H9 (cell line): ENCODE data around the gene SLC6A2. TPM values are rescaled to one million over a fixed set of nuclear protein-coding genes. Genes with fewer than 3 reads are reported as not detected.

ENCODE experiments used
- DNase-seq: peaks from one replicate; pipeline ENCODE4 v3.0.0-alpha.2; 2017
- H2AFZ ChIP-seq: one replicate; pipeline ENCODE4 v1.6.1; 2013; ENCODE audit warnings: mild to moderate bottlenecking, low read length, control low read depth, moderate library complexity
- H2AK5ac ChIP-seq: 2 replicates; pipeline ENCODE4 v1.6.1; 2013; ENCODE audit warnings: low read length, control low read depth, mixed read lengths; ENCODE audit not compliant: insufficient read length
- H2BK120ac ChIP-seq: one replicate; pipeline ENCODE4 v1.6.1; 2013; ENCODE audit warnings: low read depth, mild to moderate bottlenecking, low read length, control low read depth, inconsistent platforms; ENCODE audit not compliant: poor library complexity, severe bottlenecking
- H2BK12ac ChIP-seq: 2 replicates; pipeline ENCODE4 v1.6.1; 2013; ENCODE audit warnings: low read length, control low read depth, mixed read lengths, low read depth; ENCODE audit not compliant: insufficient read length
- H2BK15ac ChIP-seq: 2 replicates; pipeline ENCODE4 v1.6.1; 2013; ENCODE audit warnings: low read depth, low read length, control low read depth
- H2BK20ac ChIP-seq: one replicate; pipeline ENCODE4 v1.6.1; 2013; ENCODE audit warnings: low read depth, mild to moderate bottlenecking, low read length, control low read depth, inconsistent platforms; ENCODE audit not compliant: poor library complexity, severe bottlenecking
- H2BK5ac ChIP-seq: 2 replicates; pipeline ENCODE4 v1.6.1; 2013; ENCODE audit warnings: low read length, control low read depth, mixed read lengths; ENCODE audit not compliant: insufficient read length
- H3K14ac ChIP-seq: 2 replicates; pipeline ENCODE4 v1.6.1; 2013; ENCODE audit warnings: low read length, control low read depth; ENCODE audit not compliant: insufficient read depth
- H3K18ac ChIP-seq: 2 replicates; pipeline ENCODE4 v1.6.1; 2013; ENCODE audit warnings: low read depth, mild to moderate bottlenecking, mixed read lengths, low read length, control low read depth; ENCODE audit not compliant: insufficient read length
- H3K23ac ChIP-seq: 2 replicates; pipeline ENCODE4 v1.6.1; 2013; ENCODE audit warnings: low read length, control low read depth, mixed read lengths, low read depth; ENCODE audit not compliant: insufficient read length
- H3K23me2 ChIP-seq: 2 replicates; pipeline ENCODE4 v1.6.1; 2013; ENCODE audit warnings: low read depth, mild to moderate bottlenecking, mixed read lengths, low read length, control low read depth; ENCODE audit not compliant: insufficient read length, poor library complexity, severe bottlenecking
- H3K27ac ChIP-seq: 2 replicates; pipeline ENCODE4 v1.5.1; 2013; ENCODE audit warnings: low read length, control low read depth, mixed read lengths, low read depth; ENCODE audit not compliant: insufficient read length
- H3K27me3 ChIP-seq: 2 replicates; pipeline ENCODE4 v1.6.1; 2013; ENCODE audit warnings: low read length, control low read depth, inconsistent platforms; ENCODE audit not compliant: insufficient read depth
- H3K4ac ChIP-seq: 2 replicates; pipeline ENCODE4 v1.6.1; 2013; ENCODE audit warnings: low read depth, mild to moderate bottlenecking, control low read depth, inconsistent platforms, low read length, moderate library complexity
- H3K4me1 ChIP-seq: 2 replicates; pipeline ENCODE4 v1.6.1; 2013; ENCODE audit warnings: low read length, control low read depth, inconsistent platforms; ENCODE audit not compliant: insufficient read depth
- H3K4me2 ChIP-seq: 2 replicates; pipeline ENCODE4 v1.6.1; 2013; ENCODE audit warnings: low read length, control low read depth, mixed read lengths; ENCODE audit not compliant: insufficient read length, insufficient read depth
- H3K56ac ChIP-seq: 2 replicates; pipeline ENCODE4 v1.6.1; 2013; ENCODE audit warnings: low read depth, mild to moderate bottlenecking, mixed read lengths, low read length, control low read depth; ENCODE audit not compliant: insufficient read length
- H3K79me1 ChIP-seq: 2 replicates; pipeline ENCODE4 v1.6.1; 2013; ENCODE audit warnings: low read depth, mild to moderate bottlenecking, moderate library complexity, low read length, control low read depth, inconsistent platforms; ENCODE audit not compliant: insufficient read depth, poor library complexity, severe bottlenecking
- H3K79me2 ChIP-seq: 2 replicates; pipeline ENCODE4 v1.6.1; 2013; ENCODE audit warnings: low read length, control low read depth, inconsistent platforms; ENCODE audit not compliant: insufficient read depth
- H3K9ac ChIP-seq: 2 replicates; pipeline ENCODE4 v1.6.1; 2013; ENCODE audit warnings: low read length, control low read depth, mixed read lengths; ENCODE audit not compliant: insufficient read length; ENCODE audit errors: extremely low read depth
- H3K9me3 ChIP-seq: one replicate; pipeline ENCODE4 v1.6.1; 2013; ENCODE audit warnings: low read depth, low read length, inconsistent platforms; ENCODE audit not compliant: control insufficient read depth
- H3T11ph ChIP-seq: one replicate; pipeline ENCODE4 v1.6.1; 2013; ENCODE audit warnings: mild to moderate bottlenecking, low read length, control low read depth, inconsistent platforms
- H4K20me1 ChIP-seq: one replicate; pipeline ENCODE4 v1.6.1; 2013; ENCODE audit not compliant: control insufficient read depth, insufficient read length, insufficient read depth
- H4K5ac ChIP-seq: 2 replicates; pipeline ENCODE4 v1.6.1; 2013; ENCODE audit warnings: low read depth, mild to moderate bottlenecking, mixed read lengths, low read length, control low read depth; ENCODE audit not compliant: insufficient read length
- H4K8ac ChIP-seq: replicated peaks from 2 replicates; pipeline ENCODE4 v1.6.1; 2013; ENCODE audit warnings: low read length, control low read depth, mixed read lengths, low read depth; ENCODE audit not compliant: insufficient read length
- H4K91ac ChIP-seq: 2 replicates; pipeline ENCODE4 v1.6.1; 2013; ENCODE audit warnings: low read depth, mild to moderate bottlenecking, moderate library complexity, mixed read lengths, low read length, control low read depth; ENCODE audit not compliant: insufficient read length
- H3K27ac Mint-ChIP-seq, 3 experiments: 2 replicates in 2 of 3; 3 replicates in 1 of 3; pipeline ENCODE4 v1.8.0; 2020 to 2021; ENCODE audit warnings: mixed read lengths in 3 of 3, mild to moderate bottlenecking in 1 of 3, moderate library complexity in 1 of 3
- H3K27me3 Mint-ChIP-seq: 2 replicates; pipeline ENCODE4 v1.8.0; 2021; ENCODE audit warnings: low read depth, mild to moderate bottlenecking, moderate library complexity, mixed read lengths
- H3K36me3 Mint-ChIP-seq, 3 experiments: 2 replicates in 2 of 3; 3 replicates in 1 of 3; pipeline ENCODE4 v1.8.0; 2020 to 2021; ENCODE audit warnings: low read depth in 3 of 3, mixed read lengths in 3 of 3; ENCODE audit not compliant: insufficient read depth in 1 of 3
- H3K4me1 Mint-ChIP-seq, 2 experiments: 2 replicates each; pipeline ENCODE4 v1.8.0; 2020; ENCODE audit warnings: mixed read lengths in 2 of 2
- H3K4me3 Mint-ChIP-seq, 2 experiments: 2 replicates in 1 of 2; 3 replicates in 1 of 2; pipeline ENCODE4 v1.8.0; 2020 to 2021; ENCODE audit warnings: mild to moderate bottlenecking in 2 of 2, mixed read lengths in 2 of 2, moderate library complexity in 1 of 2
- H3K9me3 Mint-ChIP-seq, 2 experiments: 2 replicates in 1 of 2; 3 replicates in 1 of 2; pipeline ENCODE4 v1.8.0; 2020; ENCODE audit warnings: mild to moderate bottlenecking in 2 of 2, mixed read lengths in 2 of 2, moderate library complexity in 1 of 2
- WGBS: extraction: QIAGEN DNeasy Blood & Tissue Kit; methylation state at CpG from one replicate; pipeline ENCODE4 v1.1.7; 2013; ENCODE audit warnings: missing lambda C conversion rate, low lambda C conversion rate, mixed read lengths; ENCODE audit not compliant: insufficient read length; ENCODE audit errors: extremely low coverage; 5-methylcytosine and 5-hydroxymethylcytosine counted together
- total RNA-seq: library from RNA; stranded (reverse); gene quantifications from 2 replicates; pipeline ENCODE4 v1.2.1, GENCODE V29; 2021
- TF ChIP-seq, protein P1 (sequence below): fragments of 200-600 bp; sonication (generic); conservative IDR thresholded peaks from 3 replicates; pipeline ENCODE4 v1.8.0; 2021; ENCODE audit warnings: antibody characterized with exemption, mild to moderate bottlenecking

The SLC6A2 gene
- total RNA-seq, 1 experiment from 2014 or later, result 0.24 TPM

DNA sequence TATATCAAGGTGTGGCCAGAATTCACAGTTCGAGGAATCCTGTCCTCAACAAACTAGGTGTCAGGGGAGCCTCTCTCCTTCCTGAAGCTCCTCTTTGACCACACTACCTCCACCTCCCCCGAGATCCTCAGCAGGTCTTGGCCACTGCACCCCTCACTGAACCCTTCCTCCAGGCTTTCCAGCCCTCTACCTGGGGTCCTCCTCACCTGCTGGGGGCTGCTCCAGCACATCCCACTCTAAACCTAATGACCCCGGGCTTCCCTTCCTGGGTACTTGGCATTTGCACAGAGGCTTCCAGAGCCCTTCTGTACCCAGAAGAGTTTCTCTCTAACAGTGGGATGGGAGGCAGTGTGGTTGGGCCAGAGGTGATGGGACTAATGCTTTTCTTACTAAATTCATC, 9.7 kb downstream of the SLC6A2 start:
- Mint-ChIP-seq H3K27ac (no peak overlapping the region), H3K27me3 (peaks cover 22% of the 10 kb centered on the region), H3K9me3 (peaks cover 0 to 3% of the 10 kb centered on the region in 2 experiments; a peak in 2 of 5 replicates), H3K4me1 (peaks cover 5 to 15% of the 10 kb centered on the region in 2 experiments), H3K4me3 (no peak overlapping the region), H3K36me3 (no peaks in the 10 kb centered on the region; a peak in 2 of 7 replicates)
- no peak overlapping the region for H3K18ac ChIP-seq
- H2BK15ac ChIP-seq, result no peak overlapping the region
- no peak overlapping the region for H2BK5ac ChIP-seq
- TF ChIP-seq, protein P1, sequence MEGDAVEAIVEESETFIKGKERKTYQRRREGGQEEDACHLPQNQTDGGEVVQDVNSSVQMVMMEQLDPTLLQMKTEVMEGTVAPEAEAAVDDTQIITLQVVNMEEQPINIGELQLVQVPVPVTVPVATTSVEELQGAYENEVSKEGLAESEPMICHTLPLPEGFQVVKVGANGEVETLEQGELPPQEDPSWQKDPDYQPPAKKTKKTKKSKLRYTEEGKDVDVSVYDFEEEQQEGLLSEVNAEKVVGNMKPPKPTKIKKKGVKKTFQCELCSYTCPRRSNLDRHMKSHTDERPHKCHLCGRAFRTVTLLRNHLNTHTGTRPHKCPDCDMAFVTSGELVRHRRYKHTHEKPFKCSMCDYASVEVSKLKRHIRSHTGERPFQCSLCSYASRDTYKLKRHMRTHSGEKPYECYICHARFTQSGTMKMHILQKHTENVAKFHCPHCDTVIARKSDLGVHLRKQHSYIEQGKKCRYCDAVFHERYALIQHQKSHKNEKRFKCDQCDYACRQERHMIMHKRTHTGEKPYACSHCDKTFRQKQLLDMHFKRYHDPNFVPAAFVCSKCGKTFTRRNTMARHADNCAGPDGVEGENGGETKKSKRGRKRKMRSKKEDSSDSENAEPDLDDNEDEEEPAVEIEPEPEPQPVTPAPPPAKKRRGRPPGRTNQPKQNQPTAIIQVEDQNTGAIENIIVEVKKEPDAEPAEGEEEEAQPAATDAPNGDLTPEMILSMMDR, result no peak
- peaks cover 4% of the 10 kb centered on the region; the same call in 1 of the 2 replicates for H3K4me1 ChIP-seq
- no peak overlapping the region; the same call in 1 of the 2 replicates for H3K14ac ChIP-seq
- no peaks in the 10 kb centered on the region for H3K23me2 ChIP-seq
- H3K79me1 ChIP-seq, result no peaks in the 10 kb centered on the region
- no peak overlapping the region for H3K9ac ChIP-seq
- H3K79me2 ChIP-seq, result no peaks in the 10 kb centered on the region
- H3K27ac ChIP-seq, result no peak overlapping the region
- H4K91ac ChIP-seq, result no peak overlapping the region
- H2AFZ ChIP-seq, result no peak overlapping the region
- H4K8ac ChIP-seq, result no peak overlapping the region
- H3K27me3 ChIP-seq, result no peaks in the 10 kb centered on the region
- WGBS, result no CpG with 5 or more reads among the region's 3 CpGs
- no peak overlapping the region for H2BK120ac ChIP-seq
- H3K4ac ChIP-seq, result no peak overlapping the region
- H4K20me1 ChIP-seq, result no peaks in the 10 kb centered on the region
- H3K23ac ChIP-seq, result no peak overlapping the region
- no peak overlapping the region for H4K5ac ChIP-seq
- no peak overlapping the region for H3T11ph ChIP-seq
- H2AK5ac ChIP-seq, result no peak overlapping the region
- DNase-seq, result no peak
- no peak overlapping the region for H2BK20ac ChIP-seq
- H3K4me2 ChIP-seq, result no peak overlapping the region
- no peak overlapping the region for H3K56ac ChIP-seq
- no peaks in the 10 kb centered on the region for H3K9me3 ChIP-seq
- H2BK12ac ChIP-seq, result no peak overlapping the region
